IPS-20b (cell line): ENCODE measurements around the gene SMARCAL1.
"Not testable (repeated sequence)": the region's sequence is repeated elsewhere in the genome, so short reads cannot be mapped to it uniquely, and the experiment has no call there.

ENCODE experiments used
- H3K27ac ChIP-seq: one replicate; pipeline ENCODE4 v1.5.1; 2013; ENCODE audit warnings: low read length
- H3K27me3 ChIP-seq: 2 replicates; pipeline ENCODE4 v1.6.1; 2013; ENCODE audit warnings: mild to moderate bottlenecking, low read length, inconsistent platforms; ENCODE audit not compliant: insufficient read depth
- H3K36me3 ChIP-seq: 2 replicates; pipeline ENCODE4 v1.6.1; 2013; ENCODE audit warnings: low read depth, mild to moderate bottlenecking, inconsistent platforms, low read length, moderate library complexity; ENCODE audit not compliant: insufficient read depth
- H3K4me1 ChIP-seq: 2 replicates; pipeline ENCODE4 v1.6.1; 2013; ENCODE audit warnings: mild to moderate bottlenecking, control low read depth, inconsistent platforms, low read length, moderate library complexity; ENCODE audit not compliant: insufficient read depth
- H3K4me3 ChIP-seq: 2 replicates; pipeline ENCODE4 v1.5.1; 2013; ENCODE audit warnings: mild to moderate bottlenecking, low read length, inconsistent platforms
- H3K9ac ChIP-seq: 2 replicates; pipeline ENCODE4 v1.6.1; 2013; ENCODE audit warnings: low read depth, mild to moderate bottlenecking, inconsistent platforms, low read length, moderate library complexity
- H3K9me3 ChIP-seq: 2 replicates; pipeline ENCODE4 v1.6.1; 2013; ENCODE audit warnings: mild to moderate bottlenecking, low read depth, low read length, inconsistent platforms; ENCODE audit not compliant: insufficient read depth

Gene SMARCAL1

DNA sequence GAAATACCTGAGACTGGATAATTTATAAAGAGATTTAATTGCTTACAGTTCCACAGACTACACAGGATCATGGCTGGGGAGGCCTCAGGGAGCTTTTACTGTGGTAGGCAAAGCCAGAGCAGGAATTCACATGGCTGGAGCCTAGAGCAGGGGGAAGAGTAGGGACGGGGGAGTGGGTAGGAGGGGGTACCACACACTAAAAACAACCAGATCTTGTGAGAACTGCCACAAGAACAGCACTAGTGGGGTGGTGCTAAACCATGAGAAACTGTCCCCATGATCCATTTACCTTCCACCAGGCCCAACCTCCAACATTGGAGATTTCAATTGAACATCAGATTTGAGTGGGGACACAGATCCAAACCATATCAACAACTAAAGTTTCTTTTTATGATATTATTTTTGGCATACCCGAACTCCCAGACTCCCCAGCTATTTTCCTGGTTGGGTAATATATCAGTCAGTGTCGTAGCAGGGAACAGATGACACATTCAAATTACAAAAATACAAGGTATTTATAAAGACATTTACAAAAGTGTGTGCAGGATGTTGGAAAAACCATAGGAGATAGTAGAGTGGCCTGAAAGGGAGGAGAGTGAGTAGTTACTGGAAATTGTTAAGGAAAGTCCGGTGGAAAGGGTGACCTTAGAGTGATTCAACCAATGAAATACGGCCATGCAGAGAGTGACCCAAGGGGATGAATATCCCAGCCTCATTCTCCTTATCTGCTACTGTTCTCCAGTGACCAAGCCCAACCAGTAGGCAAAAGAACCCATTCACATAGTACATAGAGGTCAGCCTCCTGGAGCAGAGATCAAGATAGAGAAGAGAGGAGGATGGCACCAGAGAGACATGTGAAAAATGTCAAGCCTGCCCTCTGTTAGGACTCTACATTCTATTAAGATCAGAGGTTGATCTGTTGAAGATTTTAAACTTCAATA lies 95.2 kb downstream of the SMARCAL1 start:
- peaks cover 38% of the 10 kb centered on the region for H3K36me3 ChIP-seq
- H3K4me3 ChIP-seq, result no peak overlapping the region
- no peak overlapping the region for H3K27ac ChIP-seq
- no peak overlapping the region for H3K9ac ChIP-seq
- H3K27me3 ChIP-seq, result no peaks in the 10 kb centered on the region
- no peaks in the 10 kb centered on the region for H3K4me1 ChIP-seq
- H3K9me3 ChIP-seq, result no peaks in the 10 kb centered on the region

DNA sequence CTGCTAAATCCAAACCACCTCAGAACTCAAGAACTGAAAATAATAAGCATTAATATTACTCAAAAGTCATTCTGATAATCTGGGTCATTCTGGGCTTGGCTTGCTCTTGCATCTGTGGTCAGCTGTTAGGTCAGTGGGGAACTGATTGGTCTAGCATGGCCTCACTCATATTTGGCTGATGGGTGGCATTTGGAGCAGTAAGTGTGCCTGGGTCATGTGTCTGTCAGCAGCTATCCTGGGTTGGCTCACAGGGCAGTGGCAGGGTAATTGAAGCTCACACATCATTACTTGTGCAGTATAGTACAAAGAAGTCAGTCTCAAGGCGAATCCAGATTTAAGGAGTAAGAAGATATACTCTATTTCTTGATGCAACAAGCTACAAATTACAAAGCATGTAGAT lies 95.9 kb downstream of the SMARCAL1 start:
- Histone ChIP-seq H3K4me1 (no peaks in the 10 kb centered on the region), H3K4me3 (no peak overlapping the region), H3K27ac (no peak overlapping the region), H3K27me3 (no peaks in the 10 kb centered on the region), H3K36me3 (peaks cover 31% of the 10 kb centered on the region), H3K9ac (no peak overlapping the region), H3K9me3 (no peaks in the 10 kb centered on the region)

DNA sequence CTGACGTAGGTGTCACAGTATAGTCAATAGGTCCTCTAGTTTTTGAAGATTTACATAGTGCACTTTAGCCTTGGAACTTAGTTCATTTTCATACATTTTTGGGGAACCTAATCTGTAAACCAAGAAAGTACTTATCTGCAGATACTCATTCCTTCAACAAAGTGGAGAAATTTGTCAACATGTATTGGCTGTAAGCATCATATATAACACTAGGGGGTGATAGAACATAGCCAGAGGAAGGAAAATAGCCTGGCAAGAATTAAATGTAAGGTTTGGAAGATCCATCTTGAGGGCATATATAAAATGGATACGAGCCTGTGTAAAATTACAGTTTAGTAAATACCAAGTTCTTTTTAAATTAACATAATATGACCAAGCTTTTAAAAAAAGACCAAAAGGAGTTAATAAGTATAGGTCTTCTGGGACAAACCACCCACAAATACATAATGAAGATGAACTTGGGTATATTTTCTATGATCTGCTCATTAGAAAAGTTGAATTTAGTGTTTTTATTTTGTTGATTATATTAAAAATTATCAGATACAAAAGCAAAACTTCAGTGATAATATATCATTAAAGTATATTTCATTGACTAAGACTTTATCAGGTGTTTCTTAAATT lies 104.6 kb downstream of the SMARCAL1 start:
- H3K27me3 ChIP-seq, result no peaks in the 10 kb centered on the region
- no peak overlapping the region for H3K27ac ChIP-seq
- no peaks in the 10 kb centered on the region for H3K9me3 ChIP-seq
- no peak overlapping the region for H3K9ac ChIP-seq
- no peaks in the 10 kb centered on the region for H3K4me1 ChIP-seq
- no peaks in the 10 kb centered on the region for H3K36me3 ChIP-seq
- H3K4me3 ChIP-seq, result no peak overlapping the region

DNA sequence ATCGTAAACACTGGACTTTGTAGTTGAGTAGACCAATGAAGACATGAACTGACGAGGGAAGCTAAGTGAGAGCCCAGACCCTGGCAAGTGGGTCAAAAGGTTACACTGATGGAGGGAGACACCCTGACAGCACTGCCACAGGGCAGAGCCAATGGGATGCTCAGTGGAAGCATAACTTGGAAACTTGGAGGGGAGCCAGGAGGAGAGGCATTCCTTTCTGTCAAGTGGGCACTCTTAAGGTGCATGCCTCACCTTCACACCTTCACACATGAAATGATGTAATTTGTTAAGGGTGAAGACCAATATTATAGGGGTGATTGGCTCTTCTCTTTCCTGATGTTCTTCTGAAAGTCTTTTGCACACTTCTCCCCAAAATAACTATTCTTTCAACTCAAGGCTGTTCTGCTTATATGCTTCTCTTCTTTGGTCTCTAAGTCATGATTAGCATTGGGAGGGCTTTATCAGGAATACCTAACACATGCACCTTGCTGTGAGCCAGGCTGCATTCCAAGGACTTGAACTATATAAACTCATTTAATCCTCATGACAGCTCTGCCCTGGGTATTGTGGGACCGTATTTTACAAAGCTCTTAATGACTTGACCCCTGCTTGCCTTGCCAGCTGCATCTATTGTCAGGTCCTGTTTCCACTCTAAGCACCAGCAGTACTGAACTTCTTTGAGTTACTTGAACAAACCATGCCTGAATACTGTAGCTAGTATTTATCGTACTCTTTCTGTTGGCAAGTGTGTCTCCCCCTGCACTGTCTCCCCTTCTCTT lies 105.4 kb downstream of the SMARCAL1 start:
- no peaks in the 10 kb centered on the region for H3K36me3 ChIP-seq
- no peak overlapping the region for H3K27ac ChIP-seq
- no peak overlapping the region for H3K9ac ChIP-seq
- H3K4me3 ChIP-seq, result no peak overlapping the region
- no peaks in the 10 kb centered on the region for H3K9me3 ChIP-seq
- no peaks in the 10 kb centered on the region for H3K27me3 ChIP-seq
- no peaks in the 10 kb centered on the region for H3K4me1 ChIP-seq

GRCh38 chr2:216518566-216519119 lies 106.4 kb downstream of the SMARCAL1 start:
- not testable (repeated sequence) for H3K4me3 ChIP-seq, H3K9me3 ChIP-seq, H3K27me3 ChIP-seq, H3K36me3 ChIP-seq, H3K4me1 ChIP-seq, H3K9ac ChIP-seq, H3K27ac ChIP-seq

GRCh38 chr2:216519154-216519762 lies 107.0 kb downstream of the SMARCAL1 start:
- no peaks in the 10 kb centered on the region for H3K9me3 ChIP-seq
- H3K27ac ChIP-seq, result no peak overlapping the region
- H3K9ac ChIP-seq, result no peak overlapping the region
- no peak overlapping the region for H3K4me3 ChIP-seq
- H3K27me3 ChIP-seq, result no peaks in the 10 kb centered on the region
- no peaks in the 10 kb centered on the region for H3K36me3 ChIP-seq
- no peaks in the 10 kb centered on the region for H3K4me1 ChIP-seq

- H3K27ac ChIP-seq, result no peak overlapping the region
- no peaks in the 10 kb centered on the region for H3K4me1 ChIP-seq
- no peak overlapping the region for H3K9ac ChIP-seq
- H3K9me3 ChIP-seq, result no peaks in the 10 kb centered on the region
- no peak overlapping the region for H3K4me3 ChIP-seq
- no peaks in the 10 kb centered on the region for H3K36me3 ChIP-seq
- no peaks in the 10 kb centered on the region for H3K27me3 ChIP-seq
Observed at GRCh38 chr2:216520112-216520511, 107.8 kb downstream of the SMARCAL1 start.

GRCh38 chr2:216522892-216523502 lies 110.7 kb downstream of the SMARCAL1 start:
- no peak overlapping the region for H3K9ac ChIP-seq
- H3K36me3 ChIP-seq, result no peaks in the 10 kb centered on the region
- H3K27ac ChIP-seq, result no peak overlapping the region
- H3K27me3 ChIP-seq, result no peaks in the 10 kb centered on the region
- no peak overlapping the region for H3K4me3 ChIP-seq
- H3K4me1 ChIP-seq, result no peaks in the 10 kb centered on the region
- H3K9me3 ChIP-seq, result no peaks in the 10 kb centered on the region

- Histone ChIP-seq H3K27ac (no peak overlapping the region), H3K9me3 (no peaks in the 10 kb centered on the region), H3K4me1 (no peaks in the 10 kb centered on the region), H3K27me3 (no peaks in the 10 kb centered on the region), H3K36me3 (no peaks in the 10 kb centered on the region), H3K4me3 (no peak overlapping the region), H3K9ac (no peak overlapping the region)
Observed at GRCh38 chr2:216525972-216526371, 113.7 kb downstream of the SMARCAL1 start.

GRCh38 chr2:216526939-216527338 lies 114.7 kb downstream of the SMARCAL1 start:
- no peak overlapping the region for H3K27ac ChIP-seq
- H3K4me1 ChIP-seq, result no peaks in the 10 kb centered on the region
- no peaks in the 10 kb centered on the region for H3K9me3 ChIP-seq
- H3K36me3 ChIP-seq, result no peaks in the 10 kb centered on the region
- H3K9ac ChIP-seq, result no peak overlapping the region
- H3K4me3 ChIP-seq, result no peak overlapping the region
- H3K27me3 ChIP-seq, result no peaks in the 10 kb centered on the region

- Histone ChIP-seq H3K36me3 (no peaks in the 10 kb centered on the region), H3K27me3 (no peaks in the 10 kb centered on the region), H3K4me1 (no peaks in the 10 kb centered on the region), H3K4me3 (no peak overlapping the region), H3K9me3 (no peaks in the 10 kb centered on the region), H3K27ac (no peak overlapping the region), H3K9ac (no peak overlapping the region)
Observed at GRCh38 chr2:216527600-216527999, 115.3 kb downstream of the SMARCAL1 start.
